GM23248 (cell line): ENCODE measurements around the gene FOXN3. TPM values are rescaled to one million over a fixed set of nuclear protein-coding genes. Genes with fewer than 3 reads are reported as not detected.
A peak's percentile ranks its signal among the peaks of the same experiment; 100 is the strongest.

Experiments used
- DNase-seq: peaks from one replicate; pipeline ENCODE4 v3.0.0-alpha.2; 2015
- H2AFZ ChIP-seq: fragments of 200-600 bp; sonication (generic); 2 replicates; pipeline ENCODE4 v1.6.1; 2016; ENCODE audit warnings: antibody characterized with exemption
- H3F3A ChIP-seq: fragments of 200-600 bp; sonication (generic); 2 replicates; pipeline ENCODE4 v1.6.1; 2016; ENCODE audit warnings: mild to moderate bottlenecking, antibody characterized with exemption, mixed run types; ENCODE audit not compliant: insufficient read depth
- H3K27ac ChIP-seq: fragments of 200-600 bp; sonication (generic); 2 replicates; pipeline ENCODE4 v1.5.1; 2016; ENCODE audit warnings: mild to moderate bottlenecking
- H3K27me3 ChIP-seq: fragments of 200-600 bp; sonication (generic); replicated peaks from 2 replicates; pipeline ENCODE4 v1.6.1; 2016; ENCODE audit warnings: mild to moderate bottlenecking; ENCODE audit not compliant: insufficient read depth
- H3K36me3 ChIP-seq: fragments of 200-600 bp; sonication (generic); 2 replicates; pipeline ENCODE4 v1.6.1; 2016; ENCODE audit warnings: low read depth, mild to moderate bottlenecking
- H3K4me1 ChIP-seq: fragments of 200-600 bp; sonication (generic); 2 replicates; pipeline ENCODE4 v1.6.1; 2016; ENCODE audit warnings: mild to moderate bottlenecking; ENCODE audit not compliant: insufficient read depth
- H3K4me2 ChIP-seq: fragments of 200-600 bp; sonication (generic); one replicate; pipeline ENCODE4 v1.6.1; 2016; ENCODE audit warnings: mild to moderate bottlenecking; ENCODE audit not compliant: unreplicated experiment
- H3K4me3 ChIP-seq: fragments of 200-600 bp; sonication (generic); 2 replicates; pipeline ENCODE4 v1.5.1; 2016; ENCODE audit warnings: mild to moderate bottlenecking
- H3K79me2 ChIP-seq: fragments of 200-600 bp; sonication (generic); 2 replicates; pipeline ENCODE4 v1.6.1; 2016; ENCODE audit warnings: mild to moderate bottlenecking; ENCODE audit not compliant: insufficient read depth
- H3K9ac ChIP-seq: fragments of 200-600 bp; sonication (generic); 2 replicates; pipeline ENCODE4 v1.6.1; 2016; ENCODE audit warnings: mild to moderate bottlenecking
- H3K9me2 ChIP-seq: fragments of 200-600 bp; sonication (generic); 2 replicates; pipeline ENCODE4 v1.6.1; 2016; ENCODE audit warnings: mixed run types, mild to moderate bottlenecking, moderate library complexity; ENCODE audit not compliant: insufficient read depth
- H3K9me3 ChIP-seq: fragments of 200-600 bp; sonication (generic); one replicate; pipeline ENCODE4 v1.6.1; 2017; ENCODE audit warnings: low read depth
- H4K20me1 ChIP-seq: fragments of 200-600 bp; sonication (generic); 2 replicates; pipeline ENCODE4 v1.6.0; 2016; ENCODE audit not compliant: insufficient read depth
- EZH2 ChIP-seq: fragments of 200-600 bp; sonication (generic); IDR thresholded peaks from 2 replicates; pipeline ENCODE4 v1.6.1; 2018; ENCODE audit warnings: antibody characterized with exemption, mild to moderate bottlenecking; ENCODE audit not compliant: insufficient read depth, poor library complexity, severe bottlenecking
- EZH2phosphoT487 ChIP-seq: fragments of 200-600 bp; sonication (generic); IDR thresholded peaks from 2 replicates; pipeline ENCODE4 v1.6.1; 2018; ENCODE audit warnings: antibody characterized with exemption, moderate library complexity, mild to moderate bottlenecking, low read depth; ENCODE audit not compliant: insufficient read depth
- WGBS, 2 experiments: methylation state at CpG; one replicate each; pipeline ENCODE4 v1.1.6; 2015 to 2017; ENCODE audit warnings: low lambda C conversion rate in 2 of 2, low coverage in 1 of 2; ENCODE audit errors: missing lambda C conversion rate in 2 of 2; 5-methylcytosine and 5-hydroxymethylcytosine counted together
- in situ Hi-C: fragments of 300-500 bp; cut with MboI; formaldehyde crosslinking; loops from 2 replicates; pipeline ENCODE4 v1.15.0; 2020
- polyA plus RNA-seq: library from polyadenylated mRNA; unstranded; fragments of >200 nt; fragmentation: Nextera tagmentation; extraction: Ambion mirVana; gene quantifications from 2 replicates; pipeline ENCODE4 v1.2.1, GENCODE V29; 2016
- total RNA-seq: library from RNA; depleted of rRNA; stranded (reverse); fragments of >200 nt; shearing (Covaris generic); gene quantifications from 2 replicates; pipeline ENCODE4 v1.2.3, GENCODE V29; 2014

FOXN3 gene
- total and polyA plus RNA-seq, 2 experiments from 2014 or later, result 18.6 to 19.0 TPM

DNA sequence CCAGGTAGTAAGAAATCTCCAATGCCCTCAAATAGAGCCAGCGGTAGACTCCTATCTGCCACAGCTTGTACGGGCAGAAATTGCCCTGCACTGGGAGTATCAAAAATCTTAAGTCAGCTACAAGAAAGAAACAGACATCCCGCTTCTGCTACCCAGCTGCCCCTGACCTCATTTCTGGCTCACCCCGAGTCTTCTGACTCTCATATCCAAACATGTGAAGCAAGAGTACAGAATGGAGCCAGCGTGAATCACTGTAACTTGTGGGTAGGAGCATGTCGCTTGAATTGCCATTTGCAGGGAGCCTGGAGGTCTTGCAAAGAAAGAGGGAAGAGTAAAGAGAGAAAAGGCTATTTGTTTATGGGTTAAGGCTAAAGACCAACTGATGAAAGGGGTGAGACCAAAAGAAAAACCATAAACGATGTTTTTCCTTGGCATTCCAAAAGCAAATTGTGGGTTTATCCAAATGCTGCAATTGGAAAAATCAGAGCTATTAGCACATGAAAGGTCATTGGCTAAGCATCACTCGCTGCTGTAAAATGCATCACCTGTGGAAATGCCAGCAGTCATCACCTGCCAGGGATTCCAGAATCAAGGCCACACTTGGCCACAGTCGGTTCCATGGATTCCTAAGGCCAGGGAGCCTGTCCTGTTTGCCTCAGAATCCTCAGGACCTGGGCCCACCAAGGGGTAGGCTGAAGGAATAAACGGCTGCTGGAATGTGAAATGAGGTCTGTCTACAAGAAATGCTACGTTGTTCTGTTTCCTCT, 86.6 kb downstream of the FOXN3 start:
- peaks cover 29% of the 10 kb centered on the region for H3F3A ChIP-seq
- in situ Hi-C loops, result no loop called here
- peak overlapping the region; percentile 77 for H3K27ac ChIP-seq
- H3K4me1 ChIP-seq, result peaks cover 37% of the 10 kb centered on the region
- H3K4me2 ChIP-seq, result peak overlapping the region; percentile 80
- peaks cover 23% of the 10 kb centered on the region; the same call in 1 of the 2 replicates for H3K79me2 ChIP-seq
- TF ChIP-seq EZH2phosphoT487 (no peak), EZH2 (no peak)
- no peaks in the 10 kb centered on the region for H3K36me3 ChIP-seq
- DNase-seq, result peak; percentile 96
- no peaks in the 10 kb centered on the region for H3K9me3 ChIP-seq
- H3K9ac ChIP-seq, result peak overlapping the region; percentile 66
- peak overlapping the region; percentile 57 for H3K4me3 ChIP-seq
- H4K20me1 ChIP-seq, result no peaks in the 10 kb centered on the region
- no peaks in the 10 kb centered on the region for H3K27me3 ChIP-seq
- 7 to 10% methylated on average over 11 of the region's 11 CpGs for WGBS, 2 experiments
- H2AFZ ChIP-seq, result no peak overlapping the region; the same call in 1 of the 2 replicates
- no peaks in the 10 kb centered on the region for H3K9me2 ChIP-seq

DNA sequence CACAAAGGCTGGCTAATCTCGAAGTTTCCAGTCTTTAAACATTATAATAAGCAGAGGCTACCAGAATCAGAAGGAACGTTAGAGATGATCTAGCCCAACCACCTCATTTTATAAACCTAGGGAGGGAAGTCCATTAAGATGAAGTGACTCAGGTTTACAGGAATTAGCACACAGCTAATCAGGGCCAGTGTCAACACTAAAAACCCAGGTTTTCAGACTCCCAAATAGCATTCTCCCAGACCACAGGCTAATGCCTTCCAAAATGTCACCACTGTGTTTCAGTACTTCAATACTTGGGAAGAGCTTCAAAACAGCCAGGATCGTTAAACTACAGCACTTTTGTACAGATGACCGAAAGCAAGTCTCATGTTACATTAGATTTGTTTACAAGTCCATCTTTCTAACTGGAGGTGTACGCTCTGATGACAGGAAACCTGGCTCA, 89.2 kb downstream of the FOXN3 start:
- 48 to 49% methylated on average over 5 of the region's 5 CpGs for WGBS, 2 experiments
- no peaks in the 10 kb centered on the region for H3K9me2 ChIP-seq
- in situ Hi-C loops, result no loop called here
- H3K27me3 ChIP-seq, result no peaks in the 10 kb centered on the region
- H3K79me2 ChIP-seq, result peaks cover 29% of the 10 kb centered on the region; the same call in 1 of the 2 replicates
- H3K4me3 ChIP-seq, result no peak overlapping the region
- peak overlapping the region; percentile 5; the same call in 1 of the 2 replicates for H2AFZ ChIP-seq
- H4K20me1 ChIP-seq, result no peaks in the 10 kb centered on the region
- H3K27ac ChIP-seq, result peak overlapping the region; percentile 43
- peaks cover 37% of the 10 kb centered on the region for H3K4me1 ChIP-seq
- no peaks in the 10 kb centered on the region for H3K9me3 ChIP-seq
- H3K4me2 ChIP-seq, result peak overlapping the region; percentile 28
- H3K36me3 ChIP-seq, result no peaks in the 10 kb centered on the region
- no peak for TF ChIP-seq EZH2
- TF ChIP-seq EZH2phosphoT487, result no peak
- no peak overlapping the region for H3K9ac ChIP-seq
- H3F3A ChIP-seq, result peaks cover 29% of the 10 kb centered on the region
- DNase-seq, result peak; percentile 67

DNA sequence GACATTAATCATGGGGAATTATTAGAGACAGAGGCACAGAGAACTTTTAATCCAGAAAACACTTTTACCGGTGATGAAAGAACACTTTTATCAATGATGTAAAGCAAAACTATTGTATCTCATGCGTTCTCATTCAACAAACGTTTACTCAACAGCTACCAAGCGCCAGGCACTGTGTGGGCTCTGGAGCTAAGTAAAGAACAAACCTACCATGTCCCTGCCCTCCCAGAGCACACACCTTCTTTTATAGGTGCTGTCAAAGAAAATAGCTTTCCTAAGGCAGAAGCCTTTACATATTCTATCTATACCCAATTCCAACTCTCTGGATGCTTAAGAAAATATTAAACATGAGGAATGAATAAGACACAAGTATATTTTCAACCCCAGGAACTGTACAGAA, 91.1 kb downstream of the FOXN3 start:
- no peak for DNase-seq
- Histone ChIP-seq H3K36me3 (no peaks in the 10 kb centered on the region), H3K9me2 (no peaks in the 10 kb centered on the region), H3K27ac (no peak overlapping the region), H3F3A (peaks cover 24% of the 10 kb centered on the region), H2AFZ (no peak overlapping the region), H3K27me3 (no peaks in the 10 kb centered on the region), H3K4me3 (no peak overlapping the region), H3K4me2 (no peak overlapping the region), H3K79me2 (peaks cover 28% of the 10 kb centered on the region), H3K9me3 (no peaks in the 10 kb centered on the region), H3K4me1 (peaks cover 32% of the 10 kb centered on the region), H4K20me1 (no peaks in the 10 kb centered on the region), H3K9ac (no peak overlapping the region)
- in situ Hi-C loops, result no loop called here
- 88 to 89% methylated on average over 4 of the region's 4 CpGs for WGBS, 2 experiments
- TF ChIP-seq EZH2 (no peak), EZH2phosphoT487 (no peak)

GRCh38 chr14:89325299-89325883, 91.6 kb downstream of the FOXN3 start:
- Histone ChIP-seq H2AFZ (no peak overlapping the region), H3K9ac (no peak overlapping the region), H3K9me3 (no peaks in the 10 kb centered on the region), H3K4me3 (no peak overlapping the region), H3K9me2 (no peaks in the 10 kb centered on the region), H3K27me3 (no peaks in the 10 kb centered on the region), H3K27ac (no peak overlapping the region), H3K36me3 (no peaks in the 10 kb centered on the region), H4K20me1 (no peaks in the 10 kb centered on the region), H3K79me2 (peaks cover 34% of the 10 kb centered on the region), H3K4me1 (peaks cover 26% of the 10 kb centered on the region), H3F3A (peaks cover 18% of the 10 kb centered on the region), H3K4me2 (no peak overlapping the region)
- no peak for DNase-seq
- 82 to 87% methylated on average over 1 to 2 of the region's 2 CpGs for WGBS, 2 experiments
- in situ Hi-C loops, result no loop called here
- TF ChIP-seq EZH2 (no peak), EZH2phosphoT487 (no peak)
